Measurements from ENCODE around the gene LRRC61.

DNA sequence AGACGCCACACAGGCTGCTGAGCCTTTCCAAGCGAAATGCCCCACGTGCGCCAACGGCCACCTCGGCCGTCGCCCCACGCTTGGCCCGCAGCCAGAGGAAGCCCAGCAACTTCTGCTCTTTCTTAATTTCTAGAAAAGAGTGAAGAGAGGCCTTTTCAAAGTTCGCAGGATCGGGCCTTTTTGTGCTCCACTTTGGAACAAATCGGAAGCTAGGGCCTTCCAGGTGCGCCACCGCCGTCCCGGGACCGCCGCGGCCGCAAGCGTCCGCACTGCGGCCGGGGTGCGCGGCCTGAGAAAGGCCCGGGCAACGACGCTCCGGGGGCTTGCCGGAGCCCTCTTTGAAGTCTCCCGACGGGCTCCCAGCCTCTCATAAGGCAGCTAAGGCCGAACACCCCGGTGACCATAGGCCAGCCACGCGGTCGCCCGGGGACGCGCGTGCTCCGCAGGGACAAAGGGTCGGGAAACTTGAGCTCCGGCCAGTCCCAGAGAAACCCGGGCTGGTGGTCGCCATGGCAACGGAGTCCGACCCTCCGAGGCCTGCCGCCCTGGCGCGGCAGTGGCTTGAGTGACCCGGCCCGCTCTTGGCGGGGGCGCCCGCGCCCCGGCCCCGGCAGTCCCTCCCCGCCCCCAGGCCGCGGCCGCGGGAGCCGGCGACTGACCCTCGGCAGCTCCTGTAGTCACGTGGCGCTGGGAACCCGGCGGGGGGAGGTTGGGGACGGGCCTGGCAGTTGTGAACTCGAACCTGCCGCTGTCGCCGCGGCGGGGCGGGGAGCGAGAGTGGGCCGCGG lies 45.1 kb downstream of the LRRC61 start, which contains the start of gene REPIN1:
- TF ChIP-seq, protein P1, sequence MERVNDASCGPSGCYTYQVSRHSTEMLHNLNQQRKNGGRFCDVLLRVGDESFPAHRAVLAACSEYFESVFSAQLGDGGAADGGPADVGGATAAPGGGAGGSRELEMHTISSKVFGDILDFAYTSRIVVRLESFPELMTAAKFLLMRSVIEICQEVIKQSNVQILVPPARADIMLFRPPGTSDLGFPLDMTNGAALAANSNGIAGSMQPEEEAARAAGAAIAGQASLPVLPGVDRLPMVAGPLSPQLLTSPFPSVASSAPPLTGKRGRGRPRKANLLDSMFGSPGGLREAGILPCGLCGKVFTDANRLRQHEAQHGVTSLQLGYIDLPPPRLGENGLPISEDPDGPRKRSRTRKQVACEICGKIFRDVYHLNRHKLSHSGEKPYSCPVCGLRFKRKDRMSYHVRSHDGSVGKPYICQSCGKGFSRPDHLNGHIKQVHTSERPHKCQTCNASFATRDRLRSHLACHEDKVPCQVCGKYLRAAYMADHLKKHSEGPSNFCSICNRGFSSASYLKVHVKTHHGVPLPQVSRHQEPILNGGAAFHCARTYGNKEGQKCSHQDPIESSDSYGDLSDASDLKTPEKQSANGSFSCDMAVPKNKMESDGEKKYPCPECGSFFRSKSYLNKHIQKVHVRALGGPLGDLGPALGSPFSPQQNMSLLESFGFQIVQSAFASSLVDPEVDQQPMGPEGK (CRISPR knock-in tag; IDR thresholded peaks at IDR 0.05; ENCODE audit: borderline replicate concordance), result no peak
- TF ChIP-seq ISL1 (CRISPR knock-in tag; IDR thresholded peaks at IDR 0.05), result 0 out of 2 replicates have a peak, but pooled peaks have one; percentile 30
- TF ChIP-seq ZNF8 (CRISPR knock-in tag; IDR thresholded peaks at IDR 0.05), result no peak
- TF ChIP-seq CSDC2 (CRISPR knock-in tag; IDR thresholded peaks at IDR 0.05), result peak; percentile 39; the same call in 1 of the 2 replicates
- 0 out of 2 replicates have a peak, but pooled peaks have one; percentile 45 for TF ChIP-seq BACH2 (CRISPR knock-in tag; IDR thresholded peaks at IDR 0.05; ENCODE audit: borderline replicate concordance)
- 0 out of 2 replicates have a peak, but pooled peaks have one; percentile 21 for TF ChIP-seq ZC3H10 (CRISPR knock-in tag; IDR thresholded peaks at IDR 0.05)
